ENCODE data around the gene ADRB2.

GRCh38 chr5:148791334-148791667, 35.1 kb upstream of the ADRB2 start:
- TF ChIP-seq ZNF8 (CRISPR knock-in tag; IDR thresholded peaks at IDR 0.05), result no peak
- TF ChIP-seq BACH2 (CRISPR knock-in tag; IDR thresholded peaks at IDR 0.05; ENCODE audit: borderline replicate concordance), result no peak
- TF ChIP-seq ZC3H10 (CRISPR knock-in tag; IDR thresholded peaks at IDR 0.05), result no peak
- TF ChIP-seq PATZ1 (CRISPR knock-in tag; IDR thresholded peaks at IDR 0.05; ENCODE audit: borderline replicate concordance), result no peak
- TF ChIP-seq, protein P1, sequence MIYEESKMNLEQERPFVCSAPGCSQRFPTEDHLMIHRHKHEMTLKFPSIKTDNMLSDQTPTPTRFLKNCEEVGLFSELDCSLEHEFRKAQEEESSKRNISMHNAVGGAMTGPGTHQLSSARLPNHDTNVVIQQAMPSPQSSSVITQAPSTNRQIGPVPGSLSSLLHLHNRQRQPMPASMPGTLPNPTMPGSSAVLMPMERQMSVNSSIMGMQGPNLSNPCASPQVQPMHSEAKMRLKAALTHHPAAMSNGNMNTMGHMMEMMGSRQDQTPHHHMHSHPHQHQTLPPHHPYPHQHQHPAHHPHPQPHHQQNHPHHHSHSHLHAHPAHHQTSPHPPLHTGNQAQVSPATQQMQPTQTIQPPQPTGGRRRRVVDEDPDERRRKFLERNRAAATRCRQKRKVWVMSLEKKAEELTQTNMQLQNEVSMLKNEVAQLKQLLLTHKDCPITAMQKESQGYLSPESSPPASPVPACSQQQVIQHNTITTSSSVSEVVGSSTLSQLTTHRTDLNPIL (CRISPR knock-in tag; IDR thresholded peaks at IDR 0.05; ENCODE audit: low read depth), result no peak
- no peak for TF ChIP-seq ARNTL (CRISPR knock-in tag; IDR thresholded peaks at IDR 0.05; ENCODE audit: borderline replicate concordance, low read depth)
- TF ChIP-seq PPARA (CRISPR knock-in tag; IDR thresholded peaks at IDR 0.05; ENCODE audit: borderline replicate concordance), result no peak
- TF ChIP-seq GLIS3 (CRISPR knock-in tag; IDR thresholded peaks at IDR 0.05), result no peak
- TF ChIP-seq ZFP30 (CRISPR knock-in tag; IDR thresholded peaks at IDR 0.05), result no peak
- TF ChIP-seq TOX (CRISPR knock-in tag; IDR thresholded peaks at IDR 0.05; ENCODE audit: borderline replicate concordance), result no peak
